DND-41 (cell line): ENCODE data around the gene PIM1.

Experiments used
- ATAC-seq: fragments of 200-7000 bp; cut with Tn5 transposase; 3 replicates; pipeline ENCODE4 v1.9.1; 2021; ENCODE audit warnings: low read depth; ENCODE audit not compliant: insufficient read depth
- DNase-seq: peaks from one replicate; pipeline ENCODE4 v3.0.0-alpha.2; 2020
- H2AFZ ChIP-seq: 2 replicates; pipeline ENCODE4 v1.6.0; 2012; ENCODE audit warnings: low read depth, low read length
- H3K27ac ChIP-seq: 2 replicates; pipeline ENCODE4 v1.5.1; 2012; ENCODE audit warnings: low read length, inconsistent platforms
- H3K27me3 ChIP-seq: fragments of 200-600 bp; sonication (generic); 2 replicates; pipeline ENCODE4 v1.6.0; 2012; ENCODE audit warnings: low read length, mild to moderate bottlenecking, inconsistent platforms; ENCODE audit not compliant: insufficient read depth, poor library complexity
- H3K36me3 ChIP-seq: 2 replicates; pipeline ENCODE4 v1.5.1; 2012; ENCODE audit warnings: low read length, inconsistent platforms; ENCODE audit not compliant: insufficient read depth
- H3K4me1 ChIP-seq: 2 replicates; pipeline ENCODE4 v1.5.1; 2012; ENCODE audit warnings: mild to moderate bottlenecking, low read length; ENCODE audit not compliant: insufficient read depth
- H3K4me2 ChIP-seq: 2 replicates; pipeline ENCODE4 v1.6.0; 2012; ENCODE audit warnings: mild to moderate bottlenecking, moderate library complexity, low read length, inconsistent platforms; ENCODE audit not compliant: insufficient read depth
- H3K4me3 ChIP-seq, 2 experiments: fragments of 200-600 bp in 1 of 2; shearing (Covaris generic) in 1 of 2; 2 replicates each; pipeline ENCODE4 v1.5.1; 2012 to 2016; ENCODE audit warnings: inconsistent platforms in 2 of 2, low read length in 2 of 2, mild to moderate bottlenecking in 2 of 2, low read depth in 1 of 2, moderate library complexity in 1 of 2
- H3K79me2 ChIP-seq: 2 replicates; pipeline ENCODE4 v1.6.0; 2012; ENCODE audit warnings: low read length, inconsistent platforms; ENCODE audit not compliant: insufficient read depth
- H3K9ac ChIP-seq: 2 replicates; pipeline ENCODE4 v1.6.0; 2012; ENCODE audit warnings: low read depth, mild to moderate bottlenecking, inconsistent platforms, low read length, moderate library complexity
- H3K9me3 ChIP-seq: 2 replicates; pipeline ENCODE4 v1.5.1; 2012; ENCODE audit warnings: low read length, moderate library complexity, mild to moderate bottlenecking, inconsistent platforms; ENCODE audit not compliant: insufficient read depth, severe bottlenecking
- H4K20me1 ChIP-seq: 2 replicates; pipeline ENCODE4 v1.6.0; 2012; ENCODE audit warnings: low read length; ENCODE audit not compliant: insufficient read depth
- CTCF ChIP-seq: IDR thresholded peaks from 2 replicates; pipeline ENCODE4 v1.5.1; 2012; ENCODE audit warnings: borderline replicate concordance, low read length, moderate library complexity, mild to moderate bottlenecking; ENCODE audit not compliant: poor library complexity, severe bottlenecking; ENCODE audit errors: extremely low read depth
- EZH2 ChIP-seq: IDR thresholded peaks from 3 replicates; pipeline ENCODE4 v1.6.1; 2012; ENCODE audit warnings: borderline replicate concordance, low read depth, mild to moderate bottlenecking, moderate library complexity, low read length, inconsistent platforms; ENCODE audit not compliant: severe bottlenecking

Gene PIM1

GRCh38 chr6:37168811-37169495, 999 bp upstream of the PIM1 start:
- DNase-seq (no peak), ATAC-seq (no peak)
- H4K20me1 ChIP-seq: peaks cover 29% of the 10 kb centered on the region
- peak overlapping the region; percentile 63 for H3K4me2 ChIP-seq
- peak overlapping the region; percentile 42 to 74; a peak in 3 of 4 replicates for H3K4me3 ChIP-seq
- H3K9me3 ChIP-seq: no peaks in the 10 kb centered on the region
- H3K9ac ChIP-seq: peak overlapping the region; percentile 87
- peaks cover 42% of the 10 kb centered on the region for H3K79me2 ChIP-seq
- peaks cover 29% of the 10 kb centered on the region for H3K4me1 ChIP-seq
- peaks cover 36% of the 10 kb centered on the region for H3K36me3 ChIP-seq
- peak overlapping the region; percentile 87 for H2AFZ ChIP-seq
- no peak for TF ChIP-seq CTCF
- no peak for TF ChIP-seq EZH2
- H3K27me3 ChIP-seq: no peaks in the 10 kb centered on the region
- peak overlapping the region; percentile 94 for H3K27ac ChIP-seq

- ATAC-seq: peak; percentile 13
- peaks cover 52% of the 10 kb centered on the region for H3K36me3 ChIP-seq
- no peaks in the 10 kb centered on the region for H3K9me3 ChIP-seq
- peaks cover 38% of the 10 kb centered on the region for H4K20me1 ChIP-seq
- peaks cover 42% of the 10 kb centered on the region for H3K4me1 ChIP-seq
- TF ChIP-seq EZH2 (no peak), CTCF (peak; percentile 25)
- peak overlapping the region; percentile 95 for H3K27ac ChIP-seq
- H3K79me2 ChIP-seq: peaks cover 54% of the 10 kb centered on the region
- H3K4me2 ChIP-seq: peak overlapping the region; percentile 95
- H2AFZ ChIP-seq: peak overlapping the region; percentile 20
- peak overlapping the region; percentile 96 to 98 for H3K4me3 ChIP-seq
- H3K27me3 ChIP-seq: no peaks in the 10 kb centered on the region
- peak; percentile 65 for DNase-seq
- H3K9ac ChIP-seq: peak overlapping the region; percentile 99
Measured at GRCh38 chr6:37170273-37171200, 585 bp downstream of the PIM1 start.

- H3K9me3 ChIP-seq: no peaks in the 10 kb centered on the region
- H3K79me2 ChIP-seq: peaks cover 54% of the 10 kb centered on the region
- H4K20me1 ChIP-seq: peaks cover 38% of the 10 kb centered on the region
- H3K4me2 ChIP-seq: peak overlapping the region; percentile 95
- peak overlapping the region; percentile 99 for H3K9ac ChIP-seq
- peak; percentile 58 for DNase-seq
- no peak for TF ChIP-seq CTCF
- no peak for TF ChIP-seq EZH2
- peak overlapping the region; percentile 96 to 98 for H3K4me3 ChIP-seq
- peak overlapping the region; percentile 20; the same call in 1 of the 2 replicates for H2AFZ ChIP-seq
- peak overlapping the region; percentile 95 for H3K27ac ChIP-seq
- ATAC-seq: no peak
- peaks cover 55% of the 10 kb centered on the region for H3K36me3 ChIP-seq
- H3K27me3 ChIP-seq: no peaks in the 10 kb centered on the region
- H3K4me1 ChIP-seq: peaks cover 42% of the 10 kb centered on the region
Measured at GRCh38 chr6:37171201-37171969, 1.4 kb downstream of the PIM1 start.
